Measurements from ENCODE around the gene CTNNA1. TPM values are rescaled to one million over a fixed set of nuclear protein-coding genes. Genes with fewer than 3 reads are reported as not detected.

CTNNA1 gene
- total RNA-seq, 1 donor from 2014 or later: 282 TPM

- no peak for DNase-seq (ENCODE audit: low read depth, low spot score)
- no peaks in the 10 kb centered on the region for H3K27me3 Mint-ChIP-seq (ENCODE audit: low read depth)
- H3K36me3 Mint-ChIP-seq (ENCODE audit: low read depth): no peaks in the 10 kb centered on the region
- no peak overlapping the region for H3K4me3 Mint-ChIP-seq
- TF ChIP-seq, protein P1, sequence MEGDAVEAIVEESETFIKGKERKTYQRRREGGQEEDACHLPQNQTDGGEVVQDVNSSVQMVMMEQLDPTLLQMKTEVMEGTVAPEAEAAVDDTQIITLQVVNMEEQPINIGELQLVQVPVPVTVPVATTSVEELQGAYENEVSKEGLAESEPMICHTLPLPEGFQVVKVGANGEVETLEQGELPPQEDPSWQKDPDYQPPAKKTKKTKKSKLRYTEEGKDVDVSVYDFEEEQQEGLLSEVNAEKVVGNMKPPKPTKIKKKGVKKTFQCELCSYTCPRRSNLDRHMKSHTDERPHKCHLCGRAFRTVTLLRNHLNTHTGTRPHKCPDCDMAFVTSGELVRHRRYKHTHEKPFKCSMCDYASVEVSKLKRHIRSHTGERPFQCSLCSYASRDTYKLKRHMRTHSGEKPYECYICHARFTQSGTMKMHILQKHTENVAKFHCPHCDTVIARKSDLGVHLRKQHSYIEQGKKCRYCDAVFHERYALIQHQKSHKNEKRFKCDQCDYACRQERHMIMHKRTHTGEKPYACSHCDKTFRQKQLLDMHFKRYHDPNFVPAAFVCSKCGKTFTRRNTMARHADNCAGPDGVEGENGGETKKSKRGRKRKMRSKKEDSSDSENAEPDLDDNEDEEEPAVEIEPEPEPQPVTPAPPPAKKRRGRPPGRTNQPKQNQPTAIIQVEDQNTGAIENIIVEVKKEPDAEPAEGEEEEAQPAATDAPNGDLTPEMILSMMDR (conservative IDR thresholded peaks at IDR 0.05): no peak
- H3K9me3 Mint-ChIP-seq: no peaks in the 10 kb centered on the region
- no peaks in the 10 kb centered on the region for H3K4me1 Mint-ChIP-seq
- H3K27ac Mint-ChIP-seq (ENCODE audit: unreplicated experiment): no peak overlapping the region
Measured at GRCh38 chr5:138736293-138736692, 16.9 kb upstream of the CTNNA1 start.

GRCh38 chr5:138737494-138738265 is 15.5 kb upstream of the CTNNA1 start:
- H3K27me3 Mint-ChIP-seq (ENCODE audit: low read depth): no peaks in the 10 kb centered on the region
- H3K27ac Mint-ChIP-seq (ENCODE audit: unreplicated experiment): no peak overlapping the region
- TF ChIP-seq, protein P1 (conservative IDR thresholded peaks at IDR 0.05): no peak
- DNase-seq (ENCODE audit: low read depth, low spot score): no peak
- no peak overlapping the region for H3K4me3 Mint-ChIP-seq
- H3K9me3 Mint-ChIP-seq: no peaks in the 10 kb centered on the region
- no peaks in the 10 kb centered on the region for H3K4me1 Mint-ChIP-seq
- H3K36me3 Mint-ChIP-seq (ENCODE audit: low read depth): no peaks in the 10 kb centered on the region

DNA sequence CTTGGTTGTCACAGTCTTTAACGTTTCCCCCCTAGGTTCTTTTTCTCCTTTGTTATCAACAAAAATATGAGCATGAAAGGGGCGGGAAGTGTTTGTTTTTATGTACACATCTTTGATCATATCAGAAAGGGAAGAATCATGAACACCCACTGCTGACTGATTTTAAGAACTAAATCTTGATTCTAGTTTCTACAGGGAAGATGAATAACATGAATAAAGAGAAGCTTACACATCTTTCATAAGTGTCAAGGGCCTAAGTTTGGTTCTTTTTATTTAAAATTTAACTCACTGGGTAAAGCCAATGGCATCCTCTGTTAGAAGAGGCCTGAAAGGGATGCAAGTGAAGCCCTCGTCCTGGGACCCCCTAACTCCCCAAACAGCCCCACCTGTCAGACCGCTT is 14.8 kb upstream of the CTNNA1 start:
- TF ChIP-seq, protein P1 (conservative IDR thresholded peaks at IDR 0.05): no peak
- no peaks in the 10 kb centered on the region for H3K9me3 Mint-ChIP-seq
- H3K4me1 Mint-ChIP-seq: no peaks in the 10 kb centered on the region
- H3K27ac Mint-ChIP-seq (ENCODE audit: unreplicated experiment): no peak overlapping the region
- no peak for DNase-seq (ENCODE audit: low read depth, low spot score)
- no peaks in the 10 kb centered on the region for H3K27me3 Mint-ChIP-seq (ENCODE audit: low read depth)
- no peak overlapping the region for H3K4me3 Mint-ChIP-seq
- H3K36me3 Mint-ChIP-seq (ENCODE audit: low read depth): no peaks in the 10 kb centered on the region

DNA sequence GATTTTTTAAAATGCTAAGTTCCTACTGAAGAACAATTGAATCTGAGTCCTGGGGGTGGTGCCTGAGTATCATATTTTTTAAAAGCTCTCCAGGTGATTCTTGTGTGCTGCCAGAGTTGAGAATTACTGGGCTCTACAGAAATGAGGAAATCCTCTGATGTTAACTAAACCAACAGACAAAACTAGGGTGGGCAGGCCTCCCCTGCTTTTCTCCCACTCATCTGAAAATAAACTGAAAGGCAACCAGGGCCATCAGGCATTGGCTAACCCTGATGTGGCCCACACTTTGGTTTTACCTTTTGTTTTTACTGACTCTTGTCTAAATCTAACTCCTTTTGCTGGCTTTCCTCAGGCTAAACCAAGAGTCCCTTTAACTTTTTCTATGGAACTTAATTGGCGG is 13.3 kb upstream of the CTNNA1 start:
- Mint-ChIP-seq H3K27ac (ENCODE audit: unreplicated experiment) (no peak overlapping the region), H3K27me3 (ENCODE audit: low read depth) (no peaks in the 10 kb centered on the region), H3K4me3 (no peak overlapping the region), H3K36me3 (ENCODE audit: low read depth) (no peaks in the 10 kb centered on the region), H3K4me1 (no peaks in the 10 kb centered on the region), H3K9me3 (no peaks in the 10 kb centered on the region)
- TF ChIP-seq, protein P1 (conservative IDR thresholded peaks at IDR 0.05): no peak
- no peak for DNase-seq (ENCODE audit: low read depth, low spot score)

- no peaks in the 10 kb centered on the region for H3K4me1 Mint-ChIP-seq
- no peak for DNase-seq (ENCODE audit: low read depth, low spot score)
- H3K9me3 Mint-ChIP-seq: no peaks in the 10 kb centered on the region
- no peak overlapping the region for H3K4me3 Mint-ChIP-seq
- no peaks in the 10 kb centered on the region for H3K36me3 Mint-ChIP-seq (ENCODE audit: low read depth)
- H3K27me3 Mint-ChIP-seq (ENCODE audit: low read depth): no peaks in the 10 kb centered on the region
- TF ChIP-seq, protein P1 (conservative IDR thresholded peaks at IDR 0.05): no peak
- H3K27ac Mint-ChIP-seq (ENCODE audit: unreplicated experiment): no peak overlapping the region
Measured at GRCh38 chr5:138743484-138743883, 9.7 kb upstream of the CTNNA1 start.
